Peyer's patch (tissue), 4 donors: ENCODE measurements around the gene XRCC5.

ENCODE experiments used
- POLR2A ChIP-seq, 2 donors: fragments of 450-650 bp; IDR thresholded peaks; one replicate each; pipeline ENCODE4 v1.5.1; 2017; ENCODE audit warnings: antibody characterized with exemption in 2 of 2, mild to moderate bottlenecking in 2 of 2, moderate library complexity in 2 of 2
- TF ChIP-seq, protein P1 (sequence below), 6 experiments: fragments of 450-650 bp in 4 of 6; fragments of 200-600 bp in 2 of 6; sonication (generic) in 1 of 6; IDR thresholded peaks; one replicate each; pipeline ENCODE4 v1.5.1; 2017 to 2019; ENCODE audit warnings: antibody characterized with exemption in 6 of 6, mild to moderate bottlenecking in 3 of 6, moderate library complexity in 1 of 6

DNA sequence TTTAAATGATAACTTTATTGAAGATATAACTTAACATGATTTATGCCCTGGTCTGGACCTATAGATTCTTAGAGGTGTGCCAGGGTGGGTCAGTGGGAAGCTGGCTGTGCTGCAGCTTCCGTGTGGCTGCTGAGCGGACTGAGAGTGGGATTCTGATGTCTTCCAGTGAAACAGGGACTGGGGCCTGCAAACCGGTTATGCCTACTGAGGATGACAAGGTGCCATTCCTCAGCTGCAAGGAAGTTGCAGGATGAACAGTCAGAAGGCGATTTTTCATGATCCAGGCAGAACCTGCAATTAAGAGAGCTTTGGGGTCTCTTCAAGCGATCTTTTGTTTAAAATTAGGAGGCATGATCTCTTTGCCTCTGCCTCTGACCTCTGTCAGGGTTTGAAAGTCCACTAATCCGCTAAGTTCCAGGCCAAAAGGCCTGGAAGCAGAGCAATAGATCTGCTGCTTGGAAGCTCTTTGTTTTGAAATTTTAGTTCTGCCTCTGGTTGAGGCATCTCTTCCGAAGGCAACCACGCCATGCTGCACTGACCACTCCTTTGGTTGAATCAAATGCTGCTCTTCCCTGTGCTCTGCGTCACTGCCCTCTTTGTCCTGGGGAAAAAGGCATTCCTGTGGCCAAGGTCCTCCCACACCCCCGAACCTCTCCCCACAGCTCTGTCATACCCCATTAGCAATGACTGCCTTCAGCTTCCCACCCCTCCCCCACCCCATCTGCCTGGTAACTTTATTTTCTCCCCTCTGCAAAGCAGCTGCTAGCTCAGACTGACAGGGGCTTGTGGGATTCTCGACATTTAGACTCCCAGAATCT, 25.5 kb upstream of the XRCC5 start:
- no peak for TF ChIP-seq POLR2A (IDR thresholded peaks at IDR 0.05)
- TF ChIP-seq, protein P1, sequence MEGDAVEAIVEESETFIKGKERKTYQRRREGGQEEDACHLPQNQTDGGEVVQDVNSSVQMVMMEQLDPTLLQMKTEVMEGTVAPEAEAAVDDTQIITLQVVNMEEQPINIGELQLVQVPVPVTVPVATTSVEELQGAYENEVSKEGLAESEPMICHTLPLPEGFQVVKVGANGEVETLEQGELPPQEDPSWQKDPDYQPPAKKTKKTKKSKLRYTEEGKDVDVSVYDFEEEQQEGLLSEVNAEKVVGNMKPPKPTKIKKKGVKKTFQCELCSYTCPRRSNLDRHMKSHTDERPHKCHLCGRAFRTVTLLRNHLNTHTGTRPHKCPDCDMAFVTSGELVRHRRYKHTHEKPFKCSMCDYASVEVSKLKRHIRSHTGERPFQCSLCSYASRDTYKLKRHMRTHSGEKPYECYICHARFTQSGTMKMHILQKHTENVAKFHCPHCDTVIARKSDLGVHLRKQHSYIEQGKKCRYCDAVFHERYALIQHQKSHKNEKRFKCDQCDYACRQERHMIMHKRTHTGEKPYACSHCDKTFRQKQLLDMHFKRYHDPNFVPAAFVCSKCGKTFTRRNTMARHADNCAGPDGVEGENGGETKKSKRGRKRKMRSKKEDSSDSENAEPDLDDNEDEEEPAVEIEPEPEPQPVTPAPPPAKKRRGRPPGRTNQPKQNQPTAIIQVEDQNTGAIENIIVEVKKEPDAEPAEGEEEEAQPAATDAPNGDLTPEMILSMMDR (IDR thresholded peaks at IDR 0.05) = no peak
